Trophoblast cell (in vitro differentiated cells and primary cell): ENCODE measurements around the gene RAP1GAP.
A peak's percentile ranks its signal among the peaks of the same experiment; 100 is the strongest.

ENCODE experiments used
- DNase-seq, 2 donors: peaks; one replicate each; pipeline ENCODE4 v3.0.0-alpha.2; 2016
- H2AFZ ChIP-seq: 2 replicates; pipeline ENCODE4 v1.6.1; 2013; ENCODE audit warnings: low read length, moderate library complexity, mild to moderate bottlenecking; ENCODE audit not compliant: insufficient read depth, poor library complexity
- H2AK5ac ChIP-seq: 2 replicates; pipeline ENCODE4 v1.6.1; 2013; ENCODE audit warnings: mild to moderate bottlenecking, low read length
- H2BK120ac ChIP-seq: 2 replicates; pipeline ENCODE4 v1.6.1; 2013; ENCODE audit warnings: low read length, mild to moderate bottlenecking, moderate library complexity; ENCODE audit not compliant: insufficient read depth, poor library complexity
- H2BK12ac ChIP-seq: 2 replicates; pipeline ENCODE4 v1.6.1; 2013; ENCODE audit warnings: mild to moderate bottlenecking, low read length, moderate library complexity
- H2BK5ac ChIP-seq: 2 replicates; pipeline ENCODE4 v1.6.1; 2013; ENCODE audit warnings: low read length, low read depth, moderate library complexity, mild to moderate bottlenecking; ENCODE audit not compliant: poor library complexity
- H3K14ac ChIP-seq: 2 replicates; pipeline ENCODE4 v1.6.1; 2013; ENCODE audit warnings: mild to moderate bottlenecking, low read length
- H3K18ac ChIP-seq: 2 replicates; pipeline ENCODE4 v1.6.1; 2013; ENCODE audit warnings: mild to moderate bottlenecking, low read length
- H3K23ac ChIP-seq: 2 replicates; pipeline ENCODE4 v1.6.1; 2013; ENCODE audit warnings: low read length
- H3K27ac ChIP-seq: 2 replicates; pipeline ENCODE4 v1.5.1; 2013; ENCODE audit warnings: low read depth, mild to moderate bottlenecking, inconsistent platforms, low read length, moderate library complexity
- H3K27me3 ChIP-seq: 2 replicates; pipeline ENCODE4 v1.6.1; 2013; ENCODE audit warnings: inconsistent platforms, mild to moderate bottlenecking, low read length, moderate library complexity; ENCODE audit not compliant: insufficient read depth
- H3K36me3 ChIP-seq, 2 experiments: 1 replicate in 1 of 2; 2 replicates in 1 of 2; pipeline ENCODE4 v1.6.1; 2013; ENCODE audit warnings: low read length in 2 of 2, mild to moderate bottlenecking in 2 of 2, moderate library complexity in 1 of 2; ENCODE audit not compliant: insufficient read depth in 2 of 2, control insufficient read depth in 1 of 2
- H3K4ac ChIP-seq: 2 replicates; pipeline ENCODE4 v1.6.1; 2013; ENCODE audit warnings: low read depth, mild to moderate bottlenecking, low read length, moderate library complexity
- H3K4me1 ChIP-seq, 2 experiments: 1 replicate in 1 of 2; 2 replicates in 1 of 2; pipeline ENCODE4 v1.6.1; 2013; ENCODE audit warnings: low read length in 2 of 2, mild to moderate bottlenecking in 2 of 2, moderate library complexity in 1 of 2; ENCODE audit not compliant: insufficient read depth in 2 of 2, control insufficient read depth in 1 of 2
- H3K4me2 ChIP-seq: 2 replicates; pipeline ENCODE4 v1.6.1; 2013; ENCODE audit warnings: inconsistent platforms, mild to moderate bottlenecking, low read length, moderate library complexity
- H3K4me3 ChIP-seq: 2 replicates; pipeline ENCODE4 v1.5.1; 2013; ENCODE audit warnings: mild to moderate bottlenecking, low read depth, low read length, inconsistent platforms
- H3K79me1 ChIP-seq: one replicate; pipeline ENCODE4 v1.6.1; 2013; ENCODE audit warnings: low read length
- H3K79me2 ChIP-seq: 2 replicates; pipeline ENCODE4 v1.6.1; 2013; ENCODE audit warnings: low read length, mild to moderate bottlenecking; ENCODE audit not compliant: control insufficient read depth, insufficient read depth, poor library complexity
- H3K9ac ChIP-seq: 2 replicates; pipeline ENCODE4 v1.6.1; 2013; ENCODE audit warnings: mild to moderate bottlenecking, low read length
- H3K9me3 ChIP-seq: 2 replicates; pipeline ENCODE4 v1.6.1; 2013; ENCODE audit warnings: low read depth, mild to moderate bottlenecking, control low read depth, inconsistent platforms, low read length; ENCODE audit not compliant: insufficient read depth
- H4K12ac ChIP-seq: 2 replicates; pipeline ENCODE4 v1.6.1; 2013; ENCODE audit warnings: low read depth, mild to moderate bottlenecking, low read length, moderate library complexity
- H4K8ac ChIP-seq: 2 replicates; pipeline ENCODE4 v1.6.1; 2013; ENCODE audit warnings: low read depth, mild to moderate bottlenecking, low read length, moderate library complexity
- H4K91ac ChIP-seq: one replicate; pipeline ENCODE4 v1.6.1; 2013; ENCODE audit warnings: low read depth, mild to moderate bottlenecking, low read length, moderate library complexity
- WGBS: extraction: QIAGEN DNeasy Blood & Tissue Kit; methylation state at CpG from one replicate; pipeline ENCODE4 v1.1.7; 2013; ENCODE audit warnings: missing lambda C conversion rate; ENCODE audit not compliant: insufficient read length, insufficient coverage; ENCODE audit errors: extremely low coverage; 5-methylcytosine and 5-hydroxymethylcytosine counted together

RAP1GAP gene

DNA sequence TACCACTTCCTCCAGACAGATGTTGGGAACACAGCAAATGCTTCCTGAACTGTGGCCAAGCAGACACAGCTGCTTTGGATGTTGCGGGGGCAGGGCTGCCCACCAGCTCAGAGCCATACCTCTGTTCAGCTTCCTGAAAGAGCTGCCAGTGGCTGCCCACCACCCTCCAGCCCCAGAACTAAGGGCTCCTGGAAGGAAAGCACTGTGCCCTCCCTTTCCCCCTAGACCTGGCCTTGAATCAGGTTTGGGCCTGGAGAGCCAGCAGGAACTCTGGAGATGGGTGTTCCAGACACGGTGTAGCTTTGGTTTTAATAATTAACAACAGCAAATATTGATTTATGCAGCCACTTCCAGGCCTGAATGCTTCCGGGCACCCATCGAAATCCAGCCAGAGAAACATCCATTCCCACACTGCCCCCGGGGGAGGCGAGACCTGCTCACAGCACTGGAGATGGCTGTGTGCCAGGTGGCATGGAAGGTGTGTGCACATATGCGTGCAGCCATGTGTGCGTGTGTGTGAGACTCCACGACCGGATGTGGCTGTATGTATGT, 45.7 kb downstream of the RAP1GAP start:
- H3K18ac ChIP-seq = no peak overlapping the region
- peaks cover 4% of the 10 kb centered on the region for H3K9me3 ChIP-seq
- H4K12ac ChIP-seq = no peak overlapping the region
- WGBS = no CpG with 5 or more reads among the region's 10 CpGs
- H2BK120ac ChIP-seq = no peak overlapping the region
- H2AK5ac ChIP-seq = no peak overlapping the region
- no peak overlapping the region for H3K9ac ChIP-seq
- H2AFZ ChIP-seq = no peak overlapping the region
- H3K27ac ChIP-seq = no peak overlapping the region
- no peak overlapping the region for H4K8ac ChIP-seq
- no peak overlapping the region for H3K4me3 ChIP-seq
- H3K14ac ChIP-seq = no peak overlapping the region
- no peak overlapping the region for H2BK5ac ChIP-seq
- H3K4me1 ChIP-seq = peaks cover 18 to 22% of the 10 kb centered on the region in 2 experiments
- peak overlapping the region; percentile 10 for H2BK12ac ChIP-seq
- H4K91ac ChIP-seq = no peak overlapping the region
- H3K4me2 ChIP-seq = no peak overlapping the region
- no peak overlapping the region for H3K23ac ChIP-seq
- H3K79me1 ChIP-seq = peaks cover 2% of the 10 kb centered on the region
- H3K27me3 ChIP-seq = peaks cover 9% of the 10 kb centered on the region
- DNase-seq = no peak
- no peaks in the 10 kb centered on the region for H3K36me3 ChIP-seq
- no peaks in the 10 kb centered on the region for H3K79me2 ChIP-seq
- no peak overlapping the region for H3K4ac ChIP-seq

GRCh38 chr1:21622466-21623315, 46.5 kb downstream of the RAP1GAP start:
- Histone ChIP-seq H3K79me2 (no peaks in the 10 kb centered on the region), H3K9me3 (peaks cover 4% of the 10 kb centered on the region), H4K12ac (no peak overlapping the region), H3K36me3 (no peaks in the 10 kb centered on the region), H2BK5ac (no peak overlapping the region), H3K4me3 (peak overlapping the region; percentile 24), H3K79me1 (peaks cover 2% of the 10 kb centered on the region), H3K27me3 (peaks cover 9% of the 10 kb centered on the region), H3K18ac (no peak overlapping the region), H3K14ac (no peak overlapping the region), H2BK12ac (no peak overlapping the region), H2AFZ (peak overlapping the region; percentile 12), H4K91ac (peak overlapping the region; percentile 9), H3K23ac (no peak overlapping the region), H4K8ac (peak overlapping the region; percentile 11), H3K4ac (no peak overlapping the region), H3K4me1 (peaks cover 17 to 22% of the 10 kb centered on the region in 2 experiments), H2AK5ac (no peak overlapping the region), H2BK120ac (no peak overlapping the region), H3K4me2 (peak overlapping the region; percentile 59), H3K27ac (no peak overlapping the region), H3K9ac (no peak overlapping the region)
- peak; percentile 49 to 74 for DNase-seq
- WGBS = no CpG with 5 or more reads among the region's 62 CpGs

- Histone ChIP-seq H3K79me2 (no peaks in the 10 kb centered on the region), H3K18ac (no peak overlapping the region), H3K27ac (no peak overlapping the region), H3K36me3 (no peaks in the 10 kb centered on the region), H2BK120ac (no peak overlapping the region), H3K27me3 (peaks cover 9% of the 10 kb centered on the region), H3K4ac (no peak overlapping the region), H3K4me2 (peak overlapping the region; percentile 59), H2AFZ (no peak overlapping the region), H3K14ac (no peak overlapping the region), H4K12ac (no peak overlapping the region), H2BK5ac (no peak overlapping the region), H3K4me3 (peak overlapping the region; percentile 24), H2BK12ac (no peak overlapping the region), H4K8ac (no peak overlapping the region), H3K4me1 (peaks cover 12 to 18% of the 10 kb centered on the region in 2 experiments), H3K9ac (no peak overlapping the region), H3K23ac (no peak overlapping the region), H2AK5ac (no peak overlapping the region), H4K91ac (no peak overlapping the region), H3K79me1 (peaks cover 2% of the 10 kb centered on the region), H3K9me3 (peaks cover 4% of the 10 kb centered on the region)
- WGBS = no CpG with 5 or more reads among the region's 39 CpGs
- DNase-seq = no peak
Observed at GRCh38 chr1:21621761-21622436, 47.3 kb downstream of the RAP1GAP start.

GRCh38 chr1:21621051-21621450, 48.1 kb downstream of the RAP1GAP start:
- Histone ChIP-seq H4K8ac (no peak overlapping the region), H2AK5ac (no peak overlapping the region), H4K12ac (no peak overlapping the region), H3K9me3 (peaks cover 4% of the 10 kb centered on the region), H3K4me2 (no peak overlapping the region), H2BK5ac (no peak overlapping the region), H2BK120ac (no peak overlapping the region), H3K79me1 (no peaks in the 10 kb centered on the region), H3K27ac (no peak overlapping the region), H4K91ac (no peak overlapping the region), H2BK12ac (no peak overlapping the region), H3K23ac (no peak overlapping the region), H3K14ac (no peak overlapping the region), H3K4ac (no peak overlapping the region), H3K27me3 (peaks cover 9% of the 10 kb centered on the region), H3K4me3 (no peak overlapping the region), H3K79me2 (no peaks in the 10 kb centered on the region), H2AFZ (no peak overlapping the region), H3K36me3 (no peaks in the 10 kb centered on the region), H3K4me1 (peaks cover 7 to 11% of the 10 kb centered on the region in 2 experiments), H3K18ac (no peak overlapping the region), H3K9ac (no peak overlapping the region)
- no peak for DNase-seq
- no CpG with 5 or more reads among the region's 7 CpGs for WGBS
